ENCODE data around the gene GARRE1. TPM values are rescaled to one million over a fixed set of nuclear protein-coding genes. Genes with fewer than 3 reads are reported as not detected.

Gene GARRE1
- total RNA-seq, 1 experiment from 2014 or later, result 16.9 TPM

DNA sequence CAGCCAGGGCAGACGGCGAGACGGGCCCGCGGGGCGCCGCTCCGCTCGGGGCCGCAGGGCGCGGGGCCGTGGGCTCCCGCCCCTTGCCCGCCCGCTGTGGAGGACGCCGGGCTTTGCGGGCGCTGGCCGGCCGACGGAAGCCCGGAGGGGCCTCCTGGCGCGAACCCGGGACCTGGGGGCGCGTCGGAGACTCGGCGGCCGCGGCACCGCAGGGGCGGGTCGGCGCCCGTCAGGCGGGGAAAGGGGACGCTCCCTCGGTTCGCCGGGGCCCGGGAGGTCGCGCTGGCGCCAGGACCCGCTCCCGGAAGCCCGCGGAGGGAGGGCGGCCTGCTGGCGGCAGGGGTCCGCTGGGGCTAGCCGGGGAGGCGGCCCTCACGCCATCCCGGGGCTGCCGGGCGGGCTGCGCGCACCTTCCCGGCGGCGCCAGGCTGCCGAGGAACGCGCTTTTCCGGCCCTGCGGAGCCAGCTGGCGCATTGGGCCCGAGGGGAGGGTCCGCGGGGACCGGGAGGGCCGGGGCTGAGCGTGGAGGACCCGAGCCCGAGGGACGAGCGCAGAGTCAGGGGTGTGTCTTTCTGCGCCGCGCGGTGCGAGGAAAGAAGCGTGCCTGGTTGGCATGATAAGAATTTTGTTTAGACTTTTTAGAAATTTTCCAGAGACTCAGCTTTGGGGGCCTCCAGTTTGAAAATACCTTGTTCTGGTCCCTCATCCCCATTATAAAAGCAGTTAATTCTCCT is 511 bp downstream of the GARRE1 start:
- Histone ChIP-seq H3K4me1 (ENCODE audit: control insufficient read depth in 1 of 2, insufficient read depth in 2 of 2, low read length in 2 of 2) (peaks cover 11 to 27% of the 10 kb centered on the region in 2 experiments; a peak in 3 of 4 replicates), H3K4me2 (ENCODE audit: low read length) (peak overlapping the region; percentile 81), H3K79me2 (ENCODE audit: insufficient read depth, low read length) (peaks cover 34% of the 10 kb centered on the region), H3K36me3 (ENCODE audit: control insufficient read depth in 1 of 2, insufficient read depth in 2 of 2, low read length in 2 of 2) (no peaks in the 10 kb centered on the region), H2AFZ (ENCODE audit: low read depth, low read length, poor library complexity, severe bottlenecking) (no peak overlapping the region), H3K9me2 (ENCODE audit: insufficient read depth) (no peaks in the 10 kb centered on the region), H3K27me3 (ENCODE audit: insufficient read depth, low read length) (no peaks in the 10 kb centered on the region), H3K9ac (ENCODE audit: low read length) (peak overlapping the region; percentile 78), H3K4me3 (replicated peaks in 1 of 2; ENCODE audit: low read depth in 1 of 2, low read length in 2 of 2) (peak overlapping the region; percentile 77 to 84), H4K20me1 (ENCODE audit: insufficient read depth) (no peaks in the 10 kb centered on the region), H3K9me3 (ENCODE audit: control insufficient read depth in 1 of 2, insufficient read depth in 1 of 2, low read depth in 1 of 2, low read length in 2 of 2) (no peaks in the 10 kb centered on the region), H3K27ac (ENCODE audit: low read depth, low read length) (peak overlapping the region; percentile 82)
- BruUV-seq (replicated peaks), result no TSS peak
- ChIA-PET RAD21 (ENCODE audit: low non-redundant PET in 1 of 2, low total read pairs in 2 of 2, uncharacterized antibody in 2 of 2, unreplicated experiment in 2 of 2) (no interaction called here), POLR2A (no interaction called here), CTCF (no interaction called here)
- TF ChIP-seq EGR1 (IDR thresholded peaks at IDR 0.05; ENCODE audit: low read depth) (no peak), ZFX (IDR thresholded peaks at IDR 0.05) (peak; percentile 79), SP1 (IDR thresholded peaks at IDR 0.05; ENCODE audit: low read depth) (no peak), YY1 (IDR thresholded peaks at IDR 0.05; ENCODE audit: extremely low read depth, insufficient replicate concordance, low read depth, low read length) (no peak)
- TF ChIP-seq, protein P1, sequence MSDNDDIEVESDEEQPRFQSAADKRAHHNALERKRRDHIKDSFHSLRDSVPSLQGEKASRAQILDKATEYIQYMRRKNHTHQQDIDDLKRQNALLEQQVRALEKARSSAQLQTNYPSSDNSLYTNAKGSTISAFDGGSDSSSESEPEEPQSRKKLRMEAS (IDR thresholded peaks at IDR 0.05), result peak; percentile 50; the same call in 1 of the 2 replicates
- DNase-seq (ENCODE audit: low read depth, low spot score) (no peak), ATAC-seq (peak; percentile 80)
- intact Hi-C loops (cut with micrococcal nuclease), result no loop called here

DNA sequence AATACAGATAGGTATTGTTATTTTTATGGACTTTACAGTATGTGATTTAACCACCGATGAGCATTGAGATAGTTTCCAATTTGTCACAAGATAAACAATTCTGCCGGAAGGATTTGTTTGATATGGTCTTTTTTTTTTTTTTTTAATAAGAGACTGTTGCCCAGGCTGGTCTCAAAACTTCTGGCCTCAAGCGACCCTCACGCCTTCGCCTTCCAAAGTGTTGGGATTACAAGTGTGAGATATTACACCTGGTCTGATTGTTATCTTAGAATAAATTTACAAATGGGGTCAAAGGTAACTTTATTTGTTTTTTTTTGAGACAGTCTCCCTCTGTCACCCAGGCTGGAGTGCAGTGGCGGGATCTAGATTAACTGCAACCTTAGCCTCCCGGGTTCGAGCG is 1.2 kb downstream of the GARRE1 start:
- H3K9ac ChIP-seq (ENCODE audit: low read length), result peak overlapping the region; percentile 78
- TF ChIP-seq POLR2AphosphoS5 (IDR thresholded peaks at IDR 0.05; ENCODE audit: low read depth, low read length) (no peak), RAD21 (IDR thresholded peaks at IDR 0.05; ENCODE audit: low read depth) (no peak), SP1 (IDR thresholded peaks at IDR 0.05; ENCODE audit: low read depth) (no peak), SIN3A (IDR thresholded peaks at IDR 0.05; ENCODE audit: low read depth) (no peak), POLR2A (IDR thresholded peaks at IDR 0.05; ENCODE audit: borderline replicate concordance, extremely low read depth, insufficient read depth, insufficient read length) (no peak), ZFX (IDR thresholded peaks at IDR 0.05) (no peak), SRF (IDR thresholded peaks at IDR 0.05; ENCODE audit: low read depth) (no peak), TCF7L2 (IDR thresholded peaks at IDR 0.05; ENCODE audit: borderline replicate concordance, extremely low read depth, insufficient read depth, insufficient read length) (no peak), EZH2 (IDR thresholded peaks at IDR 0.05) (no peak), YY1 (IDR thresholded peaks at IDR 0.05; ENCODE audit: extremely low read depth, insufficient replicate concordance, low read depth, low read length) (no peak), EGR1 (IDR thresholded peaks at IDR 0.05; ENCODE audit: low read depth) (no peak)
- TF ChIP-seq, protein P2, sequence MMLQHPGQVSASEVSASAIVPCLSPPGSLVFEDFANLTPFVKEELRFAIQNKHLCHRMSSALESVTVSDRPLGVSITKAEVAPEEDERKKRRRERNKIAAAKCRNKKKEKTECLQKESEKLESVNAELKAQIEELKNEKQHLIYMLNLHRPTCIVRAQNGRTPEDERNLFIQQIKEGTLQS (IDR thresholded peaks at IDR 0.05), result no peak
- TF ChIP-seq, protein P3, sequence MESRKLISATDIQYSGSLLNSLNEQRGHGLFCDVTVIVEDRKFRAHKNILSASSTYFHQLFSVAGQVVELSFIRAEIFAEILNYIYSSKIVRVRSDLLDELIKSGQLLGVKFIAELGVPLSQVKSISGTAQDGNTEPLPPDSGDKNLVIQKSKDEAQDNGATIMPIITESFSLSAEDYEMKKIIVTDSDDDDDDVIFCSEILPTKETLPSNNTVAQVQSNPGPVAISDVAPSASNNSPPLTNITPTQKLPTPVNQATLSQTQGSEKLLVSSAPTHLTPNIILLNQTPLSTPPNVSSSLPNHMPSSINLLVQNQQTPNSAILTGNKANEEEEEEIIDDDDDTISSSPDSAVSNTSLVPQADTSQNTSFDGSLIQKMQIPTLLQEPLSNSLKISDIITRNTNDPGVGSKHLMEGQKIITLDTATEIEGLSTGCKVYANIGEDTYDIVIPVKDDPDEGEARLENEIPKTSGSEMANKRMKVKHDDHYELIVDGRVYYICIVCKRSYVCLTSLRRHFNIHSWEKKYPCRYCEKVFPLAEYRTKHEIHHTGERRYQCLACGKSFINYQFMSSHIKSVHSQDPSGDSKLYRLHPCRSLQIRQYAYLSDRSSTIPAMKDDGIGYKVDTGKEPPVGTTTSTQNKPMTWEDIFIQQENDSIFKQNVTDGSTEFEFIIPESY (IDR thresholded peaks at IDR 0.05; ENCODE audit: extremely low read depth, insufficient replicate concordance, low read length), result no peak
- TF ChIP-seq, protein P1 (IDR thresholded peaks at IDR 0.05), result no peak

More for the DNA sequence above, 1.2 kb downstream of the GARRE1 start:
- Histone ChIP-seq H3K4me2 (ENCODE audit: low read length) (peak overlapping the region; percentile 81), H3K9me2 (ENCODE audit: insufficient read depth) (no peaks in the 10 kb centered on the region), H3K36me3 (ENCODE audit: control insufficient read depth in 1 of 2, insufficient read depth in 2 of 2, low read length in 2 of 2) (no peaks in the 10 kb centered on the region), H2AFZ (ENCODE audit: low read depth, low read length, poor library complexity, severe bottlenecking) (no peak overlapping the region), H3K27me3 (ENCODE audit: insufficient read depth, low read length) (no peaks in the 10 kb centered on the region), H3K27ac (ENCODE audit: low read depth, low read length) (peak overlapping the region; percentile 82; the same call in 1 of the 2 replicates), H3K4me1 (ENCODE audit: control insufficient read depth in 1 of 2, insufficient read depth in 2 of 2, low read length in 2 of 2) (peaks cover 14 to 34% of the 10 kb centered on the region in 2 experiments), H3K4me3 (replicated peaks in 1 of 2; ENCODE audit: low read depth in 1 of 2, low read length in 2 of 2) (peak overlapping the region; percentile 77 to 84), H3K9me3 (ENCODE audit: control insufficient read depth in 1 of 2, insufficient read depth in 1 of 2, low read depth in 1 of 2, low read length in 2 of 2) (no peaks in the 10 kb centered on the region), H4K20me1 (ENCODE audit: insufficient read depth) (no peaks in the 10 kb centered on the region), H3K79me2 (ENCODE audit: insufficient read depth, low read length) (peaks cover 35% of the 10 kb centered on the region)
- DNase-seq (ENCODE audit: low read depth, low spot score), result no peak
- intact Hi-C loops (cut with micrococcal nuclease), result no loop called here
- ChIA-PET POLR2A (no interaction called here), CTCF (no interaction called here), RAD21 (ENCODE audit: low non-redundant PET in 1 of 2, low total read pairs in 2 of 2, uncharacterized antibody in 2 of 2, unreplicated experiment in 2 of 2) (no interaction called here)
- no peak for ATAC-seq
- no TSS peak for BruUV-seq (replicated peaks)
